Activated CD8-positive, alpha-beta memory T cell treated with anti-CD3 and anti-CD28 coated beads for 1 hour (primary cell): ENCODE measurements around the gene CACNA2D3.
"Not testable (repeated sequence)": the region's sequence is repeated elsewhere in the genome, so short reads cannot be mapped to it uniquely, and the experiment has no call there.

Experiments
- DNase-seq, 2 donors: peaks; one replicate each; pipeline ENCODE4 v3.0.0-alpha.2; 2020; ENCODE audit warnings: low read depth in 1 of 2; ENCODE audit errors: extremely low read depth in 1 of 2

Gene CACNA2D3

DNA sequence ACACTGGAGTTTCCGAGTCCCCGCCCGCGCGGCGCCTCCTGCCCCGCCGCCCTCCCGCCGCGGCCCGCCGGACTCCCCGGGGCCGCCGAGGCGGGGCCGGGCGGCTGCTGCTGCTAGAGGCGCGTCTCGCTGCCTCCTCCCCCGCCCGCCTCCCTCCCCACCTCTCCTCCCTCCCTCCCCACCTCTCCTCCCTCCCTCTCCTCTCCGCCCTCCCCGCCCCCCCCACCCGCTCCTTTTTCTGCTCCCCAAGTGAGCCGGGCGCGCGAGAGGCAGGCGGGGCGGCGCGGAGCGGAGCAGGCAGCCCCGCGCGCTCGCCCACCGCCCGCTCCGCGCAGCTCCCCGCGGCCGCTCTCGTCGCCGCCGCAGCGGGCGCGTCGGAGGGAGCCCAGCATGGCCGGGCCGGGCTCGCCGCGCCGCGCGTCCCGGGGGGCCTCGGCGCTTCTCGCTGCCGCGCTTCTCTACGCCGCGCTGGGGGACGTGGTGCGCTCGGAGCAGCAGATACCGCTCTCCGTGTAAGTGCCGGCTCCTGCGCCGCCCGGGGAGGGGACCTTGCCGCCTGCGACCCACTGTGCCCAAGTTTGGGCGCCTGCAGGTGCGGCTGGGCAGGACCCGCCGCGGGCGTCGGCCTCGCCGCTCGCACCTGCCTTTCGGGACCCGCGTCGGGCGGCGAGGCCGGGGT lies at the start of gene CACNA2D3:
Gene CACNA2D3, plus strand, starts transcription at position 229 of the 679 bp plus-strand sequence.
- DNase-seq = no peak

DNA sequence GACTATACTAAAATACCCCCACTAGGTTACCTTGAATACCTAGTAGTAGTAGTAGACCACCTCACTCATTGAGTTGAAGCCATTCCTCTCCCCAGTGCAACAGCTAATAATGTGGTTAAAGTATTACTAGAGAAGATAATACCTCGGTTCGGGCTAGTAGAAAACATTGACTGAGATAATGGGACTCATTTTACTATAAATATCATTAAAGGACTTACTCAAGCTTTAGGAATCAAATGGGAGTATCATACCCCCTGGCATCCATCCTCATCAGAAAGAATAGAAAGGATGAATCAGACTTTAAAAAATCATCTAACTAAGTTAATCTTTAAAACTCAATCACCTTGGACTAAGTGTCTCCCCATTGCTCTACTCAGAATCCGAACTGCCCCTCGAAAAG lies 49.0 kb upstream of the CACNA2D3 start:
- no peak for DNase-seq

DNA sequence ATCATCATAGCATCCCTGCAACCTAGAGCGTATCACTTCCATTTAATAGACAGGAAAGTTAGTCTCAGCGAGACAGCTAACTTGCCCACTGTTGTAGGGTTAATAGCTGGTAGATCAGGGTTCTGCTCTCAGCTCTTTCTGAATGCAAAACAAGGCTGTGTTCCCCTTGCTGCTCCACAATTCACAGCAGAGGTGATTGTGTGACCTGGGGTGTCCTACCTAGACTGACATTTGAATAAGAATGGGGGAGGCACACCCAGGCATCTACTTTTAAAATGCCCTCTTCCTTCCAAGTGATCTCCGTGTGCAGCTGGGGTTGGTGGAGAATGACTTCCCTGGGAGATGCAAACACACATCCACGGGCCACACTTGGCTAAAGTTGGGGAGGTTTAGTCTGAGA lies 43.0 kb upstream of the CACNA2D3 start:
- DNase-seq = no peak

DNA sequence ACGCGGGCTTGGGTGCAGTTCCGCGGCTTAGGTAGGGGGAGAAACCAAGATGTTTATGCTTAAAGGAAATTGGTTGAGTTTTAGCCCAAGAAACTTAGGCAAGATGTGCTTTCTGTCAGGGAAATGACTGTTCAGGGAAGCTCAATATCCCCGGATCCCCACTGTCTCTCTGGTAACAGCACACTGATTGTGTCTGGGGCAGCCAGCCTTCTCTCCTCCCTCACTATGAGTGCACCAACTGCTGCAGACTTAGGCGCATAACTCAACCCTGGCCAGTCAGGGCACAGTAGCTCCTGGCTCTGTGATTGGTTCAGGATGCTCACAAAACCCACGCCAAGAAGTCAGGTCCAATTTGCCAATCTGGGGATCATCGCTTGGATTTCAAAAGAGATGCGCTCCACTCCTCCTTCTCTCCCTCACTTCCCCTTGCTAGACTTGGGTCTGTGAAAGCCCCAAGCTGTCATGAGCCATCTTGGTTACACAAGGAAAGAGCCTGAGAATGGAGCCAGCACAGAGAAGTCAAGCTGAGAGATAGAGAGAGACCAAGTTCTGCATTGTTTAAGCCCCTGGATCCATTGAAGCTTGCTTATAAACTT lies 42.5 kb upstream of the CACNA2D3 start:
- no peak for DNase-seq

DNA sequence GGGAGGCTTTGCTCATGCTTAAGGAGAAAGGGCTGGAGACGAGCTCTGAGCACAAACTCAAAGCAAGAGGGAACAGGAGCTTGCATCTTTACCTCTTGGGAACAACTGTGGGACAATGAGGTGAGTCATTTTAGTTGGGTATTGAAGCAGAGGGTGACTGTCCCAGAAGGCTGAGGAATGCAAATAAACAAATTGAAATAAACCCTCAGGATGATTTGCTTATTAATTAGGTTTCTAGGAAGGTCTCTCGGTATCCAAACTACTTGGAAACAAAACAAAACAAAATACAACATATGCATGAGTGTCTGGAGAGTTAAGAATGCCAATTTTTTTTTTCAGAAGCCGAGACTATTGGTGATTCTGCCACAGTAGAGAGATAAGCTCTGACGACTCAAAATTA lies 38.4 kb upstream of the CACNA2D3 start:
- DNase-seq = no peak

DNA sequence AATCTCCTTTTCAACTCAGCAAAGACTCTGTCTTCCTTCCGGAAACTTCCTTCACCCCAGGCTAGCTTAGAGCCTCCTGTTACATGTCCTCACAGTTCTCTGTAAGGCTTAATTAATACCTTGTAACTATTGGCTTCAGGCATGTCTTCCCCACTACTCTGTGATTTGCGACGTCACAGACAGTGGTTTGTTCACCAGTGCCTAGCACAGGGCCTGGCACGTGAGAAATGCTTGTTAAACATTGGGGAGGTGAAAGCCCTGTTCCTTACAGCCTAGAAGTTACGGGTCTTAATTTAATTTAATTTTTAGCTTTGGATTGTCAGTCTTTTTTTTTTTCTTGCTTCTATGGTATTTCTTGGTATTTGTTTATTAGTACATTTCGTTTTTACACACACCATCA lies 36.4 kb upstream of the CACNA2D3 start:
- DNase-seq = no peak

DNA sequence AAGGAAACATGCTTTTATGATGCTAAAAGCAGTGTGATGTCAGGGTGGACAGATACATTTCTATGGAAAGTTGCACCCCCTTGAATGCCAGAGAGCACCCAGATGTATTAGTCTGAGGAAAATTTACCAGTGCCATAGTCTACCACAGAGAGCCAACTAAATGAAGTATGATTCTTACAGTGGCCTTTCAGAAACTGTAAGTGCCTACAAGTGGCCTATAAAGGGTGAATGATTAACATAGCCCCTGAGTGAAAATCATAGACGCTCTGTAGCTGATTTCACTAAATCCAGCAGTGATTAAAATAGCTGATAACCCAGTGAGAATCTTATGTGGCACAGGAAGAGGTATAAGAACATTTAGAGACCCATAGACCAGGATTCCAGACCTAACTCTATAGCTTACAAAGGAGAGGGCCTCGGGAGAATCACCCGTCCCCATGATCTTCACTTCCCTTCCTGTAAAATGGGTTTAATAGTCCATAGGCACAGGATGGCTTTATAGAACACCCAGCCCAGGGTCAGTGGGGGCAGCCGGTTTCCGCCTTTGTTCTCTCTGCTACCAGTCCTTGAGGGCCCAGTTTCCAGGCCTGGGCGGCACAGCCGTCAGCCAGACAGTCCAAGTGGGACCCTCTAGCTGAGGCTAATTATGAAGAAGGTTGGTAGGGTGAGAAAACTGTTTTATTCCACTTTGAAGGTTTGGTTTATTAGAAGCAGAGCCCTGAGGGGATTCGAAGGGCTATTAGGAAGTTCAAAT lies 35.5 kb upstream of the CACNA2D3 start:
- DNase-seq = no peak

DNA sequence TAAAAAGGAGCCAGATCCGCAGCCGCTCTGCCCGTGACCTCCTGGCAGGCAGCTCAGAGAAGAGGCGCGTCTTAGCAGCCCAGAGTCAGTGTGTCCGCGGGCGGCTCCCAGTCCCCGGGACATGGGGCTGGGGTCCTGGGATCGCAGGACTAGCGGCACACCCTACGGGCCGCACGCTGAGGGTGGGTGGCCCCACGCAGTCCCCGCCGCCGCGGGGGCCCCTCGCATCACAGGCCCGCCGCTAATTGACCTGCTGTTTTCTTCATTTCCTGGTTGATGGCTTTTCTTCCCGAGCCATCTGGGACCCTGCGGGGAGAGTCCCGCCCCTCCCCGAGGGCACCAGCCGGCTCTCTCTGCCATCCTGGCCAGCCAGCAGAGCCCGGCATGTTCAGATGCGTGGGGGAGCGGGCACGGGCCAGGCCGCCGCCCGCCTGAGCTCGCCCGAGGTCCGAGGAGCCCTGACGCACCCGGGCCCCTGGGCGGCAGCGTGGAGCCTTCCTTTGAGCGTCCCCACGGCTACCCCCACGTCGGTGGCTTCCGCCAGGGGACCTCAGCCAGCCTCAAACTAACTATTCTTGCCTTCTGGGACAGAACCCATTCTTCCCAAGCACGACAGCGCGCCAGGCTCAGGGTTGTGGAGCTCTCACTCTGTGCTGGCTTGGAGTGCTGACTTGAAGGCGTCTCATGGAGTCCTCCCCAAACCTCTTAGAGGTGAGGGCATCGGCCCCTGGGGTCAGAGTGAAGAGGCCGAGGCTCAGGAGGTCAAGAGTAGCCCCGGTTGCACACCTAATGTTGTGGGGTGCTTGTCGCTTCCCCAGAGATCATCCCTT lies 34.6 kb upstream of the CACNA2D3 start:
- no peak for DNase-seq

DNA sequence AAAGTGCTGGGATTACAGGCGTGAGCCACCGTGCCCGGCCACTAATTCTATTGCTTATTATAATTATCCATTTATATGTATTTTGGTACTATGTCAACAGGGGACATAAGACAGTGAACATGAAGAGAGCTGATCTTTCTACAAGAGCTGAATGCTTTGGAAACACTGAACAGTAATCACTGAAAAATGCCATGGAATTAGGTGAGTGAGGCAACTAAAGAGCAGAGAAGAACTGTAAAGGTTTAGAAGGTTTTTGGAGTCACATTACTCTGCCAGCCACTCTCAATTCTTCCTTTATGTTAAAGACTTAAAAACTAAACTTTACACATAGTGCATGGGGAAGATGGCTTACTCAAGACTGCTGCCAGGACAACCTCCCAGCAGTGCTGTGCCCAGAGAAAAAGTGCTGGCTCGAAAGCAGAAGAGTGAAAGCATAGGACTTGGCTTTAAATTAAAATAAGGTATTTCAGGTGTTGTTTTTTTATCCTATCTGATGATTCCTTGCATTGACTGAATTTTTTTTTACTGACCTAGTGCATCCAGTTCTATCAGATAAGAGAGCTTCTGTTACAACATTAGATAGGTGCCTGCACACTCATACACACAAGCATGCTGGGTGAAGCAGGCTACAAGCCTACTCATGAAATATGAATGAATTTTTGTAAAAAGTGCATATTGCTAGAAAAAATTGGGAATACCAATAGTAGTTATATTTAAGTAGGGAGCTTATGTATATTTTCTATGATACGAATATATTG lies 28.7 kb upstream of the CACNA2D3 start:
- no peak for DNase-seq

DNA sequence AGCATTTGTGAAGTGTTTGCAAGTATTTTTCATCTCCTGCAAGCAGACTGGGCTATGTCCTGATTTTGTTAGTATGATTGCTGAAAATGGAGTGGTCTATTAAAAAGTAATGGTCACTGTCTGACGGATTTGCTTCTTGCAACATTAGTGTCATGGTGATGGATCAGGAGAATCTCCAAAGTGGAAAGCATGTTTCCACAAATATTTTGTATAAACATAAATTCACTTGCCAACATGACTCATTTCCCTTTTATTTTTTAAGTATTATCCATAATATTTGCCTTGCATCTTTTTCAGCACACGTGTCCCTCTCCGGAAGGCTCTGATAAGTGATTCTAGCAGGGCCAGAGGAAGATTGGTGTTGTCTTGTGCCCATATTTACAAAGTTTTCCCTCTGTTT lies 27.4 kb upstream of the CACNA2D3 start:
- no peak for DNase-seq

DNA sequence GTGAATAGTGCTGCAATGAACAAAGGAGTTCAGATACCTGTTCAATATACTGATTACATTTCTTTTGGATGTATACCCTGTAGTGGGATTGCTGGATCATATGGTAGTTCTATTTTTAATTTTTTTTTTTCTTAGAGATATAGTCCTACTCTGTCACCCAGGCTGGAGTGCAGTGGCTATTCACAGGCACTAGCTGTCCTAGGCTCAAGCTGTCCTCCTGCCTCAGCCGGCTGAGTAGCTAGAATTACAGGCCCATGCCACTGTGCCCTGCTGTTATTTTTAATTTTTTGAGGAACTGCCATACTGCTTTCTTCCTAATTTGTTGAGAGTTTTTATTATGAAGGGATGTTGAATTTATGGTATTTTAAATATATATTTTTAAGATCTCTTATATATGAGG lies 23.0 kb upstream of the CACNA2D3 start:
- DNase-seq = no peak

DNA sequence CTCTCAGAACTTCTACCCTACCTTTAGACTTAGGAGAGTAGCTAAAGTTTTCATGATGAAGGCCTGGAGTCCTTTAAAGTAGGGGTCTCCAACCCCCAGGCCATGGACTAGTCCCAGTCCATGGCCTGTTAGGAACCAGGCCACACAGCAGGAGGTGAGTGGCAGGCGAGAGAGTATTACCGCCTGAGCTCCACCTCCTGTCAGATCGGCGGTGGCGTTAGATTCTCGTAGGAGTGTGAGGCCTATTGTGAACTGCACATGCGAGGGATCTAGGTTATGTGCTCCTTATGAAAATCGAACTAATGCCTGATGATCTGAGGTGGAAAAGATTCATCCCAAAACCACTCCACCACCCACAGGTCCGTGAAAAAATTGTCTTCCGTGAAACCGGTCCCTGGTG lies 18.3 kb upstream of the CACNA2D3 start:
- no peak for DNase-seq

DNA sequence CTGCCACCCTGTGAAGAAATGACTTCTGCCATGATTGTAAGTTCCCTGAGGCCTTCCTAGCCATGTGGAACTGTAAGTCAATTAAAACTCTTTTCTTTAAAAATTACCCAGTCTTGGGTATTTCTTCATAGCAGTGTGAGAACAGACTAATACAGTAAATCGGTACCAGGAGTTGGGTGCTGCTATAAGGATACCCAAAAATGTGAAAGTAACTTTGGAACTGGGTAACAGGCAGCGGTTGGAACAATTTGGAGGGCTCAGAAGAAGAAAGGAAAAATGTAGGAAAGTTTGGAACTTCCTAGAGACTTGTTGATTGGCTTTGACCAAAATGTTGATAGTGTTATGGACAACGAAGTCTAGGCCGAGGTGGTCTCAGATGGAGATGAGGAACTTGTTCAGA lies 6.2 kb upstream of the CACNA2D3 start:
- DNase-seq = not testable (repeated sequence)

DNA sequence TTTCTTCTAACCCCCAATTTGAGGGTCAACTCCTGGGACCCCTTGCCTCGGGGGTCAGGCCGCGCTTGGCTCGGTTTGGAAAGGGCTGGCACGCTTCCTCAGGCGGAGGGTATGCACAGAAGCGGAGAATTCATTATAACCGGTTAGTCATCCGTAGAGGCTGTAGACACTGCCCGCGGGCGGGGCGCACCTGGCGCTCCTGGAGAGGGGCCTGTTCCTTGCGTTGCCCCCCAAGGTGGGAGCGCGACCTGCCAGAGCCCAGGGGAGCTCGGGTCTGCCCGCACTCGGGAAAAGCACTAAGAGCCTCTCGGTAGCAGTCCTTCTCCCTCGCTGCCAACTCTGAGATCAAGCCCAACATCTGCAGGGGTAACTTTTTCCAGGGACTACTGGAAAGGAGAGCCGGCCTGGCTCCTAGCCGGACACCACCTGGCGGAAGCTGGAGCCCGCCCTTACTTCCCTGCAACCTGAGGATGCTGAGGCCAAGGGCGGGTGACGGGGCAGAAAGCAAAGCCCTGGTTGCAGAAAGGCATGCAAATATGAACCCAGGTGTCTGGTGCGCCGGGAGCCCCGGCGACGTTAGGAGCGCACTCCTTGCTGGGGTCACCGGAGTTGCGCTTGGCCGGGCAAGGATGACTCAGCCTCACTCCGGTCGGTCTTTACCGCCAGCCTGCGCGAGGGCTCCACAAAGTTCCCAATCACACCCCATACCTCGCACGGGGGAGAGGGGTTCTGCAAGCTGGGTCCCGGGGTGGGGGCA lies 1.5 kb upstream of the CACNA2D3 start:
- DNase-seq = no peak

DNA sequence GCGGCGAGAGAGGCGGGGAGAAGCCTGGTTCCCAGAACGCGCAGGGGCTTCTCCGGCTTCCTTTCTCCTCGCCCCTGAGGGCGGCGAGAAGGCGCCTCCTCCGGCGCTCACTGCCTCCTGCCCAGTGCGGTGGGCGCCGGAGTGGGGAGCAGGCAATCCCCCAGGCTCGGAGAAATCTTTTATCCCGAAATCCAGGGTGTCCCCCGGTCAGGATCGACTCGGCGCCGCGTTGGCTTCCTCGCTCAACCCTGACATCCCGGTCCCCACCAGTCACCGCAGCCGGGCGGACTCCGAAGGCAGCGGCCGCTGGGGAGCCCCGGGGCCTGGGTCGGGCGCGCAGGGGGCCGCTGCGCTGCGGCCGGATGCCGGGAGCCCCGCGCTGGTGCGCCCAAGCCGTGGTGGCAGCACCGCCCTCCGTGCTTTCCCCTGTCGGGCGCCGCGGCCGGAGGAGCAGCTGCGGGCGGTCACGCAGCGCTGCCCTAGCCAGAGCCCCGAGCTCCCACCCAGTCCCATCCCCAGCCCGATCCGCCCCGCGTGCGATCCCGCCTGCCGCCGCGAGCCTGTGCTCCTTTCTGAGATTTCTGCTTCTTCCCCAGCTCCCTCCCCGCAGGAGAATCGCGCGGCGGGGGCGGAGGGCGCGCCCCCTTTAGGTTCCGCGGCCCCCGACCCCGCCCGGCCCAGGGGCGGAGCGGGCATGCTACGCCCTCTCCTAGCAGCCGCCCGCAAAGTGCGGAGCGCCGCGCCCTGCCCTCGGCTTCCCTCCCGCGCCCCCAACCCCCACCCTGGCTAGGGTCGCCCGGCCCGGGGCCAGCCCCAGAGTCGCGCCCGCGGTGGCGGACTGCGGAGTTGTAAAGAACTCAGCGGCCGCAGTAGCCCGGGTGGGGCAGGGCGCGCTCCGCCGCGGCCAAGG lies 683 bp upstream of the CACNA2D3 start:
- no peak for DNase-seq

DNA sequence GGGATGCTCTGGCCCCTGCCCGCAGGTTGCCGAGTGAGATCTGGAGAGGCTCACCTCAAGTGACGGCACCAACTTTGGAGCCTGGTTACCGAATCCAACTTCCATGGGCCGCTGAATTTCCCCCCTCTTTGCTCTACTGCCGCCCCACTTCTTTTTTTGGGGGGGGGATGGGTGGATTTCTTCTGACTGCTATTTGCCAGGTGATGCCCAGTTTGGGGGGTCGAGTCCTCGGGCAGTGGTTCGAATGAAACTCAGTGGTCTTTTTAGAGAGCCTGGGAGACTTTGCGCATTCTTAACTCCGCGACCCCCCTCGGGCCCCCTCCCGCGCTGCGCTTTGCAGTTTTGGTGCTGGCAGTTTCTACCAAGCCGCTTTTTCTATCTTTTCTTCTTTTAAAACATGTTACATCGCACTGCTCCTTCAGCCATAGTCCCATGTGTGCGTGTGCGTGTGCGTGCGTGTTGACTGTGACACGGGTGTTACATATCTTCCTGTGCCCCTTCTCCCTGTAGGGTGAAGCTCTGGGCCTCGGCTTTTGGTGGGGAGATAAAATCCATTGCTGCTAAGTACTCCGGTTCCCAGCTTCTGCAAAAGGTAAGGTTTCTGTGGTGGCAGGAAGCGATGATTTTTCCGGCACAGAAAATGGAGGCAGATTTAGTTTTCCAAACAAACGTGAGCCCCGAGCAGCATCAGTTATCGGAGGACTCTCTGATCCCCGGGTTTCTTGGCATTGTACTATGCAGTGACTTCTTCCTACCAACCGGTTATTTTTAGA lies 837 bp downstream of the CACNA2D3 start:
- no peak for DNase-seq

DNA sequence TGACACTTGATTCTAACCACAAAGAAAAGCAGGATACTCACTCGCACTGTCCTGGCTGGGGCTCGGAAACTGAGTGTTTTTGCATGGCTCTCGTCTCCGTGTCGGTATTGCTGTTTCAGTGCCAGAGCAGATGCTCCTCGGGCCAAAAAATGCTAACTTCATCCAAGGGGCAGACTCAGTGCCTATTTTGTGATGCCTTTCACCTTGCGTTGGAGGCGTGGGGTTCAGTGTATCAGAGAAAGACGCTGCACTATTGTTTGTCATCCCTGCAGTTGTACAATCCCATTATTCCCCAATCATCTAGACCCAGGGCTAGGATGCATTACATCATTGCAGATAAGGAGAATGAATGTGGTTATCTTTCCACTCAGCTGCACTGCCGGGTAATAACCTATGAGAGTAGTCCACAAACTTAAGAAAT lies 1.4 kb downstream of the CACNA2D3 start:
- no peak for DNase-seq

DNA sequence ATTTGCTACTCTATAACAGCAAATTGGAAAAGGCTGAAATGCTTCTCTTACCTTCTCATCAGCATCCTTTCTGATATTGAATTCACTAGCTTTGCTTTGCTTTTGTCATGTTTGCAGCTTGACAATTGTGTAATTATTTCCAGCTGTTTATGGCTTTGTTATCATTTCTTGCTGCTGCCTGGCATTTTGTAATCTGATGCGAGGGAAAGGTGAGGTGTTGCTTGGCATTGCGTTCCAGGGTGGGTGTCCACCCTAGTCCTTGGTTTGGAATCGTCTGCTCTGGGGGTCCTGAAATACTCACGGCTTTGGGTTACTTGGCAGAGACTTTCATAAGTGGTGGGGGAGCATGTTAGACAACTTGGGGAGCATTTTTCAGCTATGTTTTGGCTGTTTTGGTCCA lies 2.9 kb downstream of the CACNA2D3 start:
- no peak for DNase-seq
